GM04503 (cell line): ENCODE measurements around the gene CBX2.

Source experiments
- DNase-seq: peaks from one replicate; pipeline ENCODE4 v3.0.0-alpha.2; 2012; ENCODE audit warnings: low read depth

The CBX2 gene

DNA sequence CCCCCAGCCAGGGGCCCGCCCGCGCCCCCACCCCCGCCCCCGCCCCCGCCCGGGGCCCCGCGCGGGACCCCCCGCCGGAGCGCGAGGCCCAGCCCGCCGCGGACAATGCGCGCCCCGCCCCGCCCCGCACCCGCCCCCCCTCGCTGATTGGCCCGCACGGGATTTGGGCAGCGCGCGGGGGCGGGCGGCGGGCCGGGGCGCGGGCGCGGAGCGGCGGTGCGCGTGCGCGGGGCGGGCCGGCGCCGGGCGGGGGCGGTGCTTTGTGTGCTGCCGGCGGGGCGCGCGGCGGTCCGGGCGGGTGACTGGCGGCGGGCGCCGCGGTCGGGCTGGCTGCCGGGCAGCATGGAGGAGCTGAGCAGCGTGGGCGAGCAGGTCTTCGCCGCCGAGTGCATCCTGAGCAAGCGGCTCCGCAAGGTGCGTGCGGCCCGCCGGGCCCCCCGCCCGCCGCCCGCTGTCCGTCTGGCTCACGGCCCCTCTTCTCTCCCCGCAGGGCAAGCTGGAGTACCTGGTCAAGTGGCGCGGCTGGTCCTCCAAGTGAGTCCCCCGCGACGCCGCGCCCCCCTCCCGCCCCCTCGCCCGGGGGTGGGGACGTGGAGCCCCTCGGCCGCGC, at the start of gene CBX2:
TSS of gene CBX2 (plus strand) at position 255 of the 610 bp plus-strand sequence. CDS start at position 343, 88 bp downstream.
- no peak for DNase-seq

DNA sequence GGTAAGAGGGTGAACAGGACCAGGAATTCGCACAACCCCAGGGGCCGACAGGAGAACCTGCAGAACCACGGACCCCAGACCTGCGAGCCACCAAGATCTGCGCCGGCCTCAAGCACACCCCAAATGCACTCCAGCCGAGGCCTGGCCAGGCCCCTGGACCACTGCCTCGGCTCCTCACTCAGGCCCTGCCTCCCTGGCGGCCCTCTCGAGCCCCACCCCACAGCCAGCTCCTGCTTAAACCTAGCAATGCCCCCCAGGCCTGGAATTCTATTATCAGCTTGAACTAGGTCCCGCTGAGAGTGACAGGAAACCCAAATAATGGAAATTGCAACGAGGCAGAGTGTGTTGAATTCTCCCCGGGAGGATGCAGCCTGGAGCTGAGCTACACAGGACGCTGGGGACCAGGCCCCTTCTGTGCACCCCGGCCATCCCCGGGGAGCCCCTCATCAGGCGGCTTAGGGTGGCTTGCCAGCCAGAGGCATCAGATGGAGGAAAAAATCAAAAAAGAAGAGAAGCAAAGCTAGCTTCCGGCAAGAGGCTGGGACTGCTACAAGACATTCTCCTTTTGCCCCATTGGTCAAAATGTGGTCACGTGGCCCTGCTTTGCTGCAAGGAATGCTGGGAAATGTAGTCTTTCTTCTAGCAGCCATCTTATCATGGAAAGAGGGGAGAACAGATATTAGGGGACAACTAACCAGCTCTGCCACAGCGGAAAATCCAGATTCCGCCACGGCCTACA, 49.6 kb upstream of the CBX2 start:
- DNase-seq = peak; percentile 46

DNA sequence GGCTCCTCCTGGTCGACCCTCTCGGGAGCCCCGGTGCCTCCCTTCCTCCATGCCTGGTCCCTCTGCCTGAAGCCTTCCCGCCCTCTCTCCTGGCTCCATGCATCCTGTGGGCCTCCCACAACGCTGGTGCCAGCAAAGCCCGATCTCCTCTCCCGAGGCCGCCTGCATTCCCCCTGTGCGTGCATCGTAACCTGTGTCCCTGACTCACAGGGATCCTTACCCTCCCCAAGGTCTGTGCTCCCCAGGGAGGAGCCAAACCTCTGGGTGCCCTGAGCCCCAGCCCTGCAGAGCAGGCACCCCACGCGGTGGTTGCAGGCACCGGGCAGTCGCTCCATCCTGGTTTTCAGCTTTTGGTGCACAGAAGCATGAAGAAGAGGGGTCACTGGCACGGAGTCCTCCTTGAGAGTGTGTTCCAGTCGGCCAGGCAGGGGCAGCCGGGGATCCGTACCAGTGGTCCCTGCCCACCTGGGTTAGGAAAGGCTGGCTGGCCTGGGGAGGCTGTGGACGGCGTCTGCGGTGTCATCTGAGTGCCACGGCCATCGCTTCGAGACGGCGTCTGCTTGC, 49.0 kb upstream of the CBX2 start:
- DNase-seq = no peak

DNA sequence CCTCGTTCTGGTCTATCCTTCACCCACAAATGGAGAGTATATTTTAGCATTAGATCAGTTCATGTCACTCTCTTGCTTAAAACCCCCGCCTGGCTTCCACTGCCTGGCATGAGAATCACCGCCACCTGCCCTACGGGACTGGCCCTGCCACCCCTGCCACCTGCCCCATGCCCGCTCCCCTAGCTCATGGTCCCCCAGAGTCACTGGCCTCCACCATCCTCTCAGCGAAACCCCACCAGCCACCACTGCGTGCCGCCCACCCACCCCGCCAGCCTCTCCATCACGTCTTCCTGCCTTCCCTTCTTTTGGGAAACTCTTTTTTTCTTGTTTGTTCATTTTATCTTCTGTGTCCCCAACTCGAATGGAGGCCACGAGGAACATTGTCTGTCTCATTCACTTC, 48.2 kb upstream of the CBX2 start:
- DNase-seq = no peak

DNA sequence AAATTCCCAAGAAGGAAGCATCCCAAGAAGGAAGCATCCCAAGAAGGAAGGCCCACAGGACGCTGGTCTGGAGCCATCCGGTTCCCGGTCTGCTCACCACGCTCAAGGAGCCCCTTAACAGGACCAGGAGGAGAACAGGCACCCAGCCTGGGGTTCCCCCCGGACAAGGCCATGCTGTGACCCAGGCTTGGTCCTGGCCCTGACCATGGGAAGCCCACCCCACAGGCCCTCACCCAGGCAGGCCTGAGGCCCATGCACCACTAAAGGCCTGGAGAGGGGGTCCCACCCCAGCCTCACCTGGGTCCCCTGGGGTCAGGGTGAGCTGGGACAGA, 47.5 kb upstream of the CBX2 start:
- DNase-seq = no peak

DNA sequence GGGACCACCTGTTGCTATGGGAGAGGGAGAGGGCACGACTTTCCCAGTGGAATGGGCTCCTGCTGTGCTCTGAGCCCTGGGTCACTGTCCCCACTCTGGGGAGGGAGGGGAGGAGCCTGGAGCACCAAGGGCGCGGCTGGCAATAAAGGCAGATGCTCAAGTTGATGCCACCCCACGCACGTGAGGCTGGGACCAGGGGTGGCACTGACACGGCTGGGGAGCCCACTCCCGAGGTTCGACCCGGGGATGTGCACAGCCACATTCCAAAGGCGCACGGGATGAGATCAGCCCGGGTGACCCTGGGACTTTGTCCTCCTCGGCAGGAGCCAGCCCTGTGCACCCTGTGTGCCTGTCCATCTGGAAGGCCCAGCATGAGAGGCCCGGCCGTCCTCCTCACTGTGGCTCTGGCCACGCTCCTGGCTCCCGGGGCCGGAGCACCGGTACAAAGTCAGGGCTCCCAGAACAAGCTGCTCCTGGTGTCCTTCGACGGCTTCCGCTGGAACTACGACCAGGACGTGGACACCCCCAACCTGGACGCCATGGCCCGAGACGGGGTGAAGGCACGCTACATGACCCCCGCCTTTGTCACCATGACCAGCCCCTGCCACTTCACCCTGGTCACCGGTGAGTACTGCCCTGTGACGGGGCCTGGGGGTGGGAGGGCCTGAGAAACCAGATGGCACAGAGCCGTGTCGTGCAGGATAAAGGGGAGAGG, 47.0 kb upstream of the CBX2 start, which contains the start of gene ENPP7:
TSS of gene ENPP7 (plus strand) at position 175 of the 715 bp plus-strand sequence. CDS start at position 372, 197 bp downstream.
- DNase-seq = no peak

DNA sequence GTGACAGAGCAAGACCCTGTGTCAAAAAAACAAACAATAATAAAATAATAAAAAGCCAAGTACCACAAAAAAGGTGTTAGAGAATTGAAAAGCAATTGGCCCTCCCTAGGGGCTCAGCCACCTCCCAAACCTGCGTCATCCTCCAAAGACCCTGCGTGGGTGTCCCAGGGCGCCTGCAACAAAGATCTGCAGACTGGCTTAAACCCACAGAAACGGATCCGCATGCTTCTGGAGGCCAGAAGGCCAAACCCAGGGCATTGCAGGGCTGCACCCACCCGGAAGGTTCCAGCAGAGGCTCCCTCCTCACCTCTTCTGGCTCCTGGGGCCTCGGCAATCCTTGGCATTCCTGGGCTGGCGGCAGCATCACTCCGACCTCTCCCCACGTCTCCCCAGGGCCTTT, 45.7 kb upstream of the CBX2 start:
- no peak for DNase-seq

DNA sequence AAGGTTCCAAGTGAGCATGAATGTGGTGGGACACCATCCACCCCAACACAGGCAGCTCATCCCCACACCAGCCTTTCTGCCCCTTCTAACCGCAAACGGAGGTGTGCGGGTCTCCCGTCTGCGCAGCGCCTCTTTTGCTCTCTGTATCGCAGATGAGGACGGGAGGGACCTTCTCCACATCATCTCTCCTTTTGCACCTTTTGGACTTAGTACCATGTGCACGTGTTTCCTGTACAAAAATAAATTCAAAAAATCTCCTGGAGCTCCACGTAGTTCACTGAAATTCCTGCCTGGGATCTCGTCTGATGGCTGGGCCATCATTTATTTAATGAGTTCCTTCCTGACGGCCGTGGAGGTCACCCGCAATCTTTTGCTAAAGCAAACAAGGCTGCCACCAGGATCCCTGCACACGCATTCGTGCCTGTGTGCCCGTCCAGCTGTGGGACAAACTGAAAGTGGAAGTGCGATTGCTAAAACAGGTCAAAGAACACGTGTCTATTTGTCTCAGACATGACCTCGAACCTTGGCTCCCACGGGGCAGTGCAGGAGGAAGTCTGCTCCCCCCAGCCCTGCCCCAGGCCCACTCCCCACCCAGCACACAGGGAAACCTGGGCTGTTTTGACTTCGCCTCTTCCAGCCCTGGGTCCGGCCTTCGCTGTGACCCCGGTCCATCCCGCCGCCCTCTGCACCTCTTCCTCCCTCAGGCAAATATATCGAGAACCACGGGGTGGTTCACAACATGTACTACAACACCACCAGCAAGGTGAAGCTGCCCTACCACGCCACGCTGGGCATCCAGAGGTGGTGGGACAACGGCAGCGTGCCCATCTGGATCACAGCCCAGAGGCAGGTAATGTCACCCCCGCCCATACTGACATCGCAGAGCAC, 44.9 kb upstream of the CBX2 start:
- no peak for DNase-seq

DNA sequence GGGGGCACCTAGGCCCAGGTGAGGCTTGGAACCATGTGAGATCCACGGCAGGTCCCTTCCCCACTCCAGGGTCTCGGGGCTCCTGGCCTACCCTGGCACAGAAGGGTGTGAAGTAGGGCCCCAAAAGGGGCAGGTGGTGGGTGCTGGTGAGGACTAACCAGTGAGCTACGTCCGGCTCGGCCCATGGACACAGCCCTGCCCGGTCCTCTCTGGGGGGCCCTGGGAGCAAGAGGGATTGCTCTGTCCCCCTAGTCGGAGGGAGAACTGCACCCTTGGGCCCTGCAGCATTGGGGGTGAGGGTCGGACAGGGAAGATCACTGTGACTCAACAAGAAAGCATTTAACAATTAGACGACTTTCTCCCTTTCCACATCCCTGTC, 44.3 kb upstream of the CBX2 start:
- DNase-seq = no peak

DNA sequence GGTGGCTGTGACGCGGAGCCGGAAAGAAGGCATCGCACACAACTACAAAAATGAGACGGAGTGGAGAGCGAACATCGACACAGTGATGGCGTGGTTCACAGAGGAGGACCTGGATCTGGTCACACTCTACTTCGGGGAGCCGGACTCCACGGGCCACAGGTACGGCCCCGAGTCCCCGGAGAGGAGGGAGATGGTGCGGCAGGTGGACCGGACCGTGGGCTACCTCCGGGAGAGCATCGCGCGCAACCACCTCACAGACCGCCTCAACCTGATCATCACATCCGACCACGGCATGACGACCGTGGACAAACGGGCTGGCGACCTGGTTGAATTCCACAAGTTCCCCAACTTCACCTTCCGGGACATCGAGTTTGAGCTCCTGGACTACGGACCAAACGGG, 42.9 kb upstream of the CBX2 start:
- DNase-seq = no peak

DNA sequence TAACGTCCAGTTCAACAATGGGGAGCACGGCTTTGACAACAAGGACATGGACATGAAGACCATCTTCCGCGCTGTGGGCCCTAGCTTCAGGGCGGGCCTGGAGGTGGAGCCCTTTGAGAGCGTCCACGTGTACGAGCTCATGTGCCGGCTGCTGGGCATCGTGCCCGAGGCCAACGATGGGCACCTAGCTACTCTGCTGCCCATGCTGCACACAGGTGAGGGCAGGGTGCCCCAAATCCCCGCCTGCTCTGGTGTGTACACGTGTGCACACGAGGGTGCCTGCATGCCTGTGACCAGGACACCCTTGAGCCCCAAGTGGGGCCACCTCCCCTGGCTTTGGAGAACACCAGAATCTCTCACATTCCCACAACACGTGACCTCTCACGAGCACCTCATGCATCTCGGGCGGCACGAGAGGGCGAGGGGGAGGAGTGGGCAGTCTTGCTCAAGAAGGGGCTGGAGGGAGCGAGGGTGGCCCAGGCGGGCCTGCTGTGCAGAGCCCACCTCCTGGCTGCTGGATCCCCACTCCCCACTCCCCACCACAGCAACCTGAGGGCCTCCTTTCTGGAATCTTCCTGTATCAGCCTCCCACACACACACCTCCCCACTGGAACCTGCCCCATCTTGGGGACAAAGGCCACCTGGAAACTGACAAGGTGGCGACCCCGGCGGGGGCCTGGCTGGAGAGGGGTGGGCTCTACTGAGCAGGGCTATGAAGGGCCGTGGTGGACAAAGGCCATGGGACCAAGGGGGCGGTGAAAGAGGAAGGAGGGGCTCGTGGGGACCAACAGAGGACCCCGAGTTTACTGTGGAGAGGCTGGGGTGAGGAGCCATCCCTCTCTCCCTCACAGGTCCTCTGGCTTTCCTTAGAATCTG, 40.7 kb upstream of the CBX2 start:
- no peak for DNase-seq

DNA sequence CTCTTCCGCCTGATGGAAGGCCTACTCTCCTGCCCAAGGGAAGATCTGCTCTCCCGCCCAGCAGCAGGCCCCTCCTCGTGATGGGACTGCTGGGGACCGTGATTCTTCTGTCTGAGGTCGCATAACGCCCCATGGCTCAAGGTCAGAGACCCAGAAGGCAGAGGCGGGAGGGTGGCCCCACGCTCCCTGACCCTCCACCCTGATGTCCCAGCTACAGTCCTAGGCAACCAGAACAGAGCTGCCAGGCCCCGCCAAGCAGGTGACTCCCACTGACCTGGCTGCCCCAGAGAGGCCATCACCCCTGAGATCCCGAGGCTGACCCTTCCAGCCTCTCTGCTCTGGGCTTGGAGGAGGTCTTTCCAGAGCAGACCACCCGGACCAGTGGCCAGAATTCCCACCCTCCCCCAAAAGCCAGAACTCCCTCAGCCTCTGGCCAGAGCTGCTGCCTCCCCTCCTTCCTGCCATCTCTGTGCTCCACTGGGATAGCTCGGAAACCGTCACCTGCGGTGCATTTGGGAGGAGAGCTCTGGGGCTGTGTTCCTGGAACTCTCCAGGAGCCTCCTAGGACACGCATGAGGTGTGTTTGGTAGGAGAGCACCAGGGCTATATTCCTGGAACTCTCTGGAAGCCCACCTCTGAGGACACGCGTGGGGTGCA, 39.9 kb upstream of the CBX2 start:
- no peak for DNase-seq

DNA sequence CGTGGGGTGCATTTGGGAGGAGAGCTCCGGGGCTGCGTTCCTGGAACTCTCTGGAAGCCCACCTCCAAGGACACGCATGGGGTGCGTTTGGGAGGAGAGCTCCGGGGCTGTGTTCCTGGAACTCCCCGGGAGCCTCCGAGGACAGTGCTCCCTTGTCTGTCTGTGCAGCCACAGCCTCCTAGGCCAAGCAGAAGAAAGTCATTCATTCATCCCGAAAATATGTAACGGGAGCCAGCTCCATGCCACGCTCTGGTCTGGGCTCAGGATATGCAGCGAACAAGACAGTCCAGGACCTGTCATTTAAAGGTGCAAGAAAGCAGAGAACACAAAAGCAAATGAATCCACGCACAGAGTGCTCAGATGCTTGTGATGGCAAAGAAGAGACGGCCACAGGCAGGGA, 39.3 kb upstream of the CBX2 start:
- no peak for DNase-seq

DNA sequence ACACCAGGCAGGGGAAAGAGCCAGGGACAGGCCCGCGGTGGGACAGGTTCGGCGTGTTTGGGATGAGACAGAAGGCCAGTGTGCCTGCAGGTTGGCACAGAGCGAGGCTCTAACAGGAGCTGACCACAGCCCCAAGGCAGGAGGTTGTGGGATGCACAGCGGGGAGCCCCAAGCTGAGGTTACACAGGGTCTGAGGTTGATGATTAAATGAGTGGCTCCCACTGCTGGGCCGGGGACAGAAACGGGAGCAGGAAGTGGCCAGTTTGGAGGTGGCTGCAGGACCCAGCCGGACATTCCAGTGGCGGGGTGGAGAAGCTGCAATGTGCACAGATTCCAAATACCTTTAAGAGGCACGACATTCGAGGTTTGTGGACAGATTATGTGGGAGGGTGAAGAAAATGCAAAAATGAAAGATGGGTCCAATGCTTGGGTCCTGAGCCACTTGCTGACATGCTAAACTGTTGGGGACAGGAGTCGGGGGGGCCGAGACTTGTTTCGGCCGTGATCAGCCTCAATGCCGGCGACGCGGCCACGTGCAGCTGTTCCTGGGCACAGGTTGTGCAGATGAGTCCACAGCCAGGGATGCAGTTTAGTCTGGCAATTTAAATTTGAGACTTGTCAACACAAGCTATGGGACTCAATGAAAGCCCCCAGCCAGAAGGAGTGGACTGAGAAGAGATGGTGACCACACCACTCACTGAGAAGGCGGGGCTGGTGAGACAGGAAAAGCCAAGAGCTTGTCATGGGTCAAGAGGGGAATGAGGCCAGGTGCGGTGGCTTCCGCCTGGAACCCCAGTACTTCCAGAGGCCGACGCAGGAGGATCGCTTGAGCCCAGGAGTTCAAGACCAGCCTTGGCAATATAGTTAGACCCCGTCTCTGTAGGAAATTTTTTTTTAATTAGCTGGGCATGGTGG, 38.5 kb upstream of the CBX2 start:
- no peak for DNase-seq

DNA sequence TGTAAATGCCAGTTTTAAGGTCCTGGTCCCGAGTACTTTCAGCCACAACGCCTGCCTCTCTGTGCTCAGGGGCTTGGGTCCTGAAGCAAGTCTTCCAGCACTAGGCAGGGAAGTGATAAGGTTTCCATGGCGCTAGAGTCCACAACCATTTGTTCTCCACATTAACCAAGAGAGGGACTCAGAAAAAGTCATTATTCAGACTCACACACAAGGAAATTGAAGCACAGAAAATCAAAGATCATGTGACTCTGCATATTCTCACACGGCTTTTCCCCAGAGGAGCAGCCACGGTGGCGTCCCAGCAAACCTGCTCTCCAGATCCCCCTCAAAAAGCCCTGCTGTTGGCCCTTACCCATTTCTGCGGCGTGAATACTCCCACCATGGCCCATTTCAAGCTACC, 37.5 kb upstream of the CBX2 start:
- no peak for DNase-seq

DNA sequence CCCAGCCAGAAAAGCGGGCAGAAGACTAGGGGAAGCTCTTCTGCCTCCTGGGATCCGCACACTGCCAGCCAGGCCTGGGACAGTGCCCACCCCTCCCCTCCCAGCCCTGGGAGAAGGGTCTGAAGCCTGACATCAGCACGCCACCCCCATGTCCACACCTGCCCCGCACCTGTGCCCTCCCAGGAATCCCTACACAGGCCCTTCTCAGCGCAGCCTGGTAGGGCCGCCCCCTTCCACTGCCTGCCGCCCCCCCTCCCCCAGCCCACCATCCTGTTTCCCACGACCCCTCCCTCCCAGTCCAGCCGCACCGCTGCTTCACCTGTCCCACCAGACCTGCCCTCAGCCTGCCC, 36.6 kb upstream of the CBX2 start:
- no peak for DNase-seq

DNA sequence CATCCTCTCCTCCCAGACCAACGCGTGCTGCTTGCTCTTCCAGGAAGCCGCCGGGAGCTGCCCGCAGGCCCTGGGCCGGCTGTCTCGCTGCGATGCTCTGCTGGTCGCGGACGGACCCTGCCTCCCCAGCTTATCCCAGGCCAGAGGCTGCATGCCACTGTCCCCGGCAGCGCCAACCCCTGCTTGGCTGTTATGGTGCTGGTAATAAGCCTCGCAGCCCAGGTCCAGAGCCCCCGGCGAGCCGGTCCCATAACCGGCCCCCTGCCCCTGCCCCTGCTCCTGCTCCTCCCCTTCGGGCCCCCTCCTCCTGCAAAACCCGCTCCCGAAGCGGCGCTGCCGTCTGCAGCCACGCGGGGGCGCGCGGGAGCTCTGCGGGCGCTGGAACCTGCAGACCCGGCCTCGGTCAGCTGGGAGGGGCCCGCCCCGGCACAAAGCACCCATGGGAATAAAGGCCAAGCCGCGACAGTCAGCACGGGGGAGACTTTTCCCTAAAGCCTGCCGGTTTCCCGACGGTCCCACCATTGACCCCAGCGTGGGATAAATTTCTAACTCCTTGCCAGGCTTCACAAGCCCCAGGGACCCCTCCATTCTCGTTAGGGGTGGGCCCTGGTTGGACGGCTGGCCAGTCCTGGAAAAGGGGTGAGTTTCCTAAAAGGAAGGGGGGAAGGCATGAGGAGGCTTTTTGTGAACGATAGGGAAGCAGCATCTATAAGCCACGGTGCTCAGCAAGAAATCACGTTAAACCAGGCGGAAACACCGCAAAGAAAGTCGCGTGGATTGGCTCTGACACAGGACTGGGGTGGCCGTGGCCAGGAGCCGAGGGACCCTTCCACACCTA, 36.0 kb upstream of the CBX2 start:
- DNase-seq = no peak

DNA sequence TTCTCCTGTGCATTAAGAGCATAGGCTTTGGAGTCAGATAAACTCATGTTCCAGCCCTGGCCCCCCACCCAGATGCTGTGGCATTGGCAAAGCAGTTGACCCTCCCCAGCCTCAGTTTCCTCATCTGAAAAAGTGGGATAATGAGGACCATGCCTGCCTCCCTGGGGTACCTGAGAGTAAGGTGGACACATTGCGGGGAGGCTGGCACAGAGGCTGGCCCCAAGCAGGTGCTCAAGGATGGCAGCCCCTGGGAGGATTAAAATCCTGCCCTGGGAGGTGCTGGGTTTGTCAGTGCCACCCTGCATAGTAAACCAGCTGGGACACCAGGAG, 35.4 kb upstream of the CBX2 start:
- DNase-seq = no peak
